Measurements from ENCODE around the gene DDX20.

- no peak for TF ChIP-seq CTCF (IDR thresholded peaks at IDR 0.05)
- no peak for TF ChIP-seq EP300 (IDR thresholded peaks at IDR 0.05)
These were observed 39.4 kb upstream of the DDX20 start for GRCh38 chr1:111716333-111716732.
